K562 (cell line): ENCODE results near the gene R3HDM2. TPM values are rescaled to one million over a fixed set of nuclear protein-coding genes. Genes with fewer than 3 reads are reported as not detected.

Experiments
- ASH1L ChIP-seq: fragments of 450-650 bp; IDR thresholded peaks from 2 replicates; pipeline ENCODE4 v1.6.1; 2018; ENCODE audit warnings: borderline replicate concordance, mild to moderate bottlenecking, low read depth; ENCODE audit not compliant: partially characterized antibody
- ATF7 ChIP-seq: fragments of 450-650 bp; IDR thresholded peaks from 2 replicates; pipeline ENCODE4 v1.7.1; 2014; ENCODE audit warnings: mild to moderate bottlenecking, moderate library complexity
- CBX2 ChIP-seq: fragments of 200-600 bp; sonication (generic); IDR thresholded peaks from one replicate; pipeline ENCODE4 v1.6.1; 2012; ENCODE audit warnings: mild to moderate bottlenecking, low read length, inconsistent platforms; ENCODE audit not compliant: insufficient read depth, poor library complexity, severe bottlenecking
- CBX5 ChIP-seq: IDR thresholded peaks from 2 replicates; pipeline ENCODE4 v1.6.1; 2014; ENCODE audit warnings: low read depth, borderline replicate concordance
- CSDE1 ChIP-seq, 2 experiments: fragments of 450-650 bp; IDR thresholded peaks; 2 replicates each; pipeline ENCODE4 v1.6.1; 2016; ENCODE audit warnings: mild to moderate bottlenecking in 1 of 2
- FOXJ2 ChIP-seq: fragments of 200-800 bp; sonication (Bioruptor generic); IDR thresholded peaks from 2 replicates; pipeline ENCODE4 v1.6.1; 2016; ENCODE audit warnings: missing genetic modification characterization, missing compliant biosample characterization
- FOXM1 ChIP-seq, 2 experiments: fragments of 450-650 bp in 1 of 2; sonication (generic) in 1 of 2; formaldehyde crosslinking in 1 of 2; IDR thresholded peaks; 2 replicates each; pipeline versions ENCODE4 v1.6.1 to v1.9.0; 2017 to 2022; ENCODE audit warnings: low read depth in 2 of 2, mild to moderate bottlenecking in 2 of 2, missing genetic modification reagents in 1 of 2, moderate library complexity in 1 of 2
- MCM5 ChIP-seq: fragments of 450-650 bp; IDR thresholded peaks from 2 replicates; pipeline ENCODE4 v1.6.1; 2016; ENCODE audit warnings: low read depth
- MIER1 ChIP-seq: fragments of 450-650 bp; IDR thresholded peaks from 2 replicates; pipeline ENCODE4 v1.6.1; 2016; ENCODE audit warnings: antibody characterized with exemption, mild to moderate bottlenecking, low read depth
- NBN ChIP-seq: fragments of 450-650 bp; IDR thresholded peaks from 2 replicates; pipeline ENCODE4 v1.6.1; 2016; ENCODE audit warnings: low read depth, mild to moderate bottlenecking
- NONO ChIP-seq, 2 experiments: fragments of 200-400 bp in 1 of 2; fragments of 450-650 bp in 1 of 2; formaldehyde crosslinking in 1 of 2; IDR thresholded peaks; 2 replicates each; pipeline ENCODE4 v1.6.1; 2017; ENCODE audit warnings: low read depth in 2 of 2, mild to moderate bottlenecking in 2 of 2, moderate library complexity in 2 of 2, low read length in 1 of 2
- PCBP1 ChIP-seq: fragments of 200-400 bp; formaldehyde crosslinking; IDR thresholded peaks from 2 replicates; pipeline ENCODE4 v1.6.1; 2018; ENCODE audit warnings: mild to moderate bottlenecking, low read depth, low read length; ENCODE audit not compliant: poor library complexity, severe bottlenecking
- XRCC4 ChIP-seq: IDR thresholded peaks from one replicate; pipeline ENCODE4 v1.6.1; 2011; ENCODE audit not compliant: insufficient read depth, insufficient read length; ENCODE audit errors: extremely low read depth
- ZNF561 ChIP-seq: fragments of 450-650 bp; formaldehyde crosslinking; conservative IDR thresholded peaks from 2 replicates; pipeline ENCODE4 v1.4.0; 2020; ENCODE audit warnings: mild to moderate bottlenecking, moderate library complexity
- ZNF589 ChIP-seq: fragments of 200-800 bp; sonication (Bioruptor generic); IDR thresholded peaks from 2 replicates; pipeline ENCODE4 v1.6.1; 2016; ENCODE audit warnings: low read depth, missing genetic modification characterization, missing compliant biosample characterization
- ZNF707 ChIP-seq: fragments of 250-450 bp; sonication (Bioruptor Pico); conservative IDR thresholded peaks from 2 replicates; pipeline ENCODE4 v1.8.0; 2022; ENCODE audit warnings: inconsistent platforms, mild to moderate bottlenecking, moderate library complexity
- polyA plus RNA-seq, 8 experiments: library from polyadenylated mRNA; depleted of rRNA in 4 of 8; stranded (reverse) in 5 of 8; unstranded in 3 of 8; fragments of >200 nt; fragmentation: Nextera tagmentation in 2 of 8; fragmentation: Illumina TruSeq in 1 of 8; extraction: Ambion mirVana in 2 of 8; extraction: Trizol in 1 of 8; gene quantifications; 2 replicates each; pipeline versions ENCODE4 v1.2.1 to v1.2.3, GENCODE V29; 2011 to 2014; ENCODE audit warnings: inconsistent platforms in 1 of 8, missing spikeins in 1 of 8
- total RNA-seq, 7 experiments: library from RNA; depleted of rRNA in 6 of 7; stranded (reverse); fragments of >200 nt in 6 of 7; fragmentation: Illumina TruSeq in 2 of 7; extraction: Trizol in 2 of 7; gene quantifications; 2 replicates each; pipeline versions ENCODE4 v1.2.1 to v1.2.3, GENCODE V29; 2011 to 2021; ENCODE audit warnings: low replicate concordance in 1 of 7
- TF ChIP-seq, protein P1 (sequence below): fragments of 150-350 bp; IDR thresholded peaks from 2 replicates; pipeline ENCODE4 v1.6.1; 2014; ENCODE audit warnings: low read depth, mild to moderate bottlenecking, low read length, borderline replicate concordance
- TF ChIP-seq, protein P2 (sequence below): fragments of 450-650 bp; formaldehyde crosslinking; IDR thresholded peaks from 2 replicates; pipeline ENCODE4 v1.4.0; 2020; ENCODE audit warnings: mild to moderate bottlenecking, moderate library complexity
- TF ChIP-seq, protein P3 (sequence below), 2 experiments: fragments of 450-650 bp in 1 of 2; IDR thresholded peaks; 2 replicates each; pipeline ENCODE4 v1.6.1; 2011 to 2017; ENCODE audit warnings: low read depth in 2 of 2, antibody characterized with exemption in 1 of 2, borderline replicate concordance in 1 of 2, low read length in 1 of 2, mild to moderate bottlenecking in 1 of 2, mixed read lengths in 1 of 2; ENCODE audit not compliant: control insufficient read depth in 1 of 2

R3HDM2 gene
- total and polyA plus RNA-seq, 9 of the 15 experiments (the other 6 are each of a cell fraction or from before 2014, with no cell fraction given) = 3.3 to 18.8 (median 9.0) TPM

GRCh38 chr12:57430931-57431566, at the start of gene R3HDM2 (continued):
- TF ChIP-seq, protein P1, sequence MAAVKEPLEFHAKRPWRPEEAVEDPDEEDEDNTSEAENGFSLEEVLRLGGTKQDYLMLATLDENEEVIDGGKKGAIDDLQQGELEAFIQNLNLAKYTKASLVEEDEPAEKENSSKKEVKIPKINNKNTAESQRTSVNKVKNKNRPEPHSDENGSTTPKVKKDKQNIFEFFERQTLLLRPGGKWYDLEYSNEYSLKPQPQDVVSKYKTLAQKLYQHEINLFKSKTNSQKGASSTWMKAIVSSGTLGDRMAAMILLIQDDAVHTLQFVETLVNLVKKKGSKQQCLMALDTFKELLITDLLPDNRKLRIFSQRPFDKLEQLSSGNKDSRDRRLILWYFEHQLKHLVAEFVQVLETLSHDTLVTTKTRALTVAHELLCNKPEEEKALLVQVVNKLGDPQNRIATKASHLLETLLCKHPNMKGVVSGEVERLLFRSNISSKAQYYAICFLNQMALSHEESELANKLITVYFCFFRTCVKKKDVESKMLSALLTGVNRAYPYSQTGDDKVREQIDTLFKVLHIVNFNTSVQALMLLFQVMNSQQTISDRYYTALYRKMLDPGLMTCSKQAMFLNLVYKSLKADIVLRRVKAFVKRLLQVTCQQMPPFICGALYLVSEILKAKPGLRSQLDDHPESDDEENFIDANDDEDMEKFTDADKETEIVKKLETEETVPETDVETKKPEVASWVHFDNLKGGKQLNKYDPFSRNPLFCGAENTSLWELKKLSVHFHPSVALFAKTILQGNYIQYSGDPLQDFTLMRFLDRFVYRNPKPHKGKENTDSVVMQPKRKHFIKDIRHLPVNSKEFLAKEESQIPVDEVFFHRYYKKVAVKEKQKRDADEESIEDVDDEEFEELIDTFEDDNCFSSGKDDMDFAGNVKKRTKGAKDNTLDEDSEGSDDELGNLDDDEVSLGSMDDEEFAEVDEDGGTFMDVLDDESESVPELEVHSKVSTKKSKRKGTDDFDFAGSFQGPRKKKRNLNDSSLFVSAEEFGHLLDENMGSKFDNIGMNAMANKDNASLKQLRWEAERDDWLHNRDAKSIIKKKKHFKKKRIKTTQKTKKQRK = no peak
- peak; percentile 94 for TF ChIP-seq ATF7
- TF ChIP-seq, protein P2, sequence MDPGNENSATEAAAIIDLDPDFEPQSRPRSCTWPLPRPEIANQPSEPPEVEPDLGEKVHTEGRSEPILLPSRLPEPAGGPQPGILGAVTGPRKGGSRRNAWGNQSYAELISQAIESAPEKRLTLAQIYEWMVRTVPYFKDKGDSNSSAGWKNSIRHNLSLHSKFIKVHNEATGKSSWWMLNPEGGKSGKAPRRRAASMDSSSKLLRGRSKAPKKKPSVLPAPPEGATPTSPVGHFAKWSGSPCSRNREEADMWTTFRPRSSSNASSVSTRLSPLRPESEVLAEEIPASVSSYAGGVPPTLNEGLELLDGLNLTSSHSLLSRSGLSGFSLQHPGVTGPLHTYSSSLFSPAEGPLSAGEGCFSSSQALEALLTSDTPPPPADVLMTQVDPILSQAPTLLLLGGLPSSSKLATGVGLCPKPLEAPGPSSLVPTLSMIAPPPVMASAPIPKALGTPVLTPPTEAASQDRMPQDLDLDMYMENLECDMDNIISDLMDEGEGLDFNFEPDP (CRISPR knock-in tag) = no peak
- TF ChIP-seq PCBP1 = peak; percentile 96
- no peak for TF ChIP-seq CSDE1 (IDR thresholded peaks at IDR 0.05)
- 0 out of 2 replicates have a peak, but pooled peaks have one; percentile 68 for TF ChIP-seq NBN
- no peak for TF ChIP-seq FOXJ2 (tag)
- TF ChIP-seq ZNF707 (CRISPR knock-in tag) = no peak
- TF ChIP-seq, protein P3, sequence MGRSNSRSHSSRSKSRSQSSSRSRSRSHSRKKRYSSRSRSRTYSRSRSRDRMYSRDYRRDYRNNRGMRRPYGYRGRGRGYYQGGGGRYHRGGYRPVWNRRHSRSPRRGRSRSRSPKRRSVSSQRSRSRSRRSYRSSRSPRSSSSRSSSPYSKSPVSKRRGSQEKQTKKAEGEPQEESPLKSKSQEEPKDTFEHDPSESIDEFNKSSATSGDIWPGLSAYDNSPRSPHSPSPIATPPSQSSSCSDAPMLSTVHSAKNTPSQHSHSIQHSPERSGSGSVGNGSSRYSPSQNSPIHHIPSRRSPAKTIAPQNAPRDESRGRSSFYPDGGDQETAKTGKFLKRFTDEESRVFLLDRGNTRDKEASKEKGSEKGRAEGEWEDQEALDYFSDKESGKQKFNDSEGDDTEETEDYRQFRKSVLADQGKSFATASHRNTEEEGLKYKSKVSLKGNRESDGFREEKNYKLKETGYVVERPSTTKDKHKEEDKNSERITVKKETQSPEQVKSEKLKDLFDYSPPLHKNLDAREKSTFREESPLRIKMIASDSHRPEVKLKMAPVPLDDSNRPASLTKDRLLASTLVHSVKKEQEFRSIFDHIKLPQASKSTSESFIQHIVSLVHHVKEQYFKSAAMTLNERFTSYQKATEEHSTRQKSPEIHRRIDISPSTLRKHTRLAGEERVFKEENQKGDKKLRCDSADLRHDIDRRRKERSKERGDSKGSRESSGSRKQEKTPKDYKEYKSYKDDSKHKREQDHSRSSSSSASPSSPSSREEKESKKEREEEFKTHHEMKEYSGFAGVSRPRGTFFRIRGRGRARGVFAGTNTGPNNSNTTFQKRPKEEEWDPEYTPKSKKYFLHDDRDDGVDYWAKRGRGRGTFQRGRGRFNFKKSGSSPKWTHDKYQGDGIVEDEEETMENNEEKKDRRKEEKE (IDR thresholded peaks at IDR 0.05; ENCODE audit: borderline replicate concordance in 1 of 2, control insufficient read depth in 1 of 2, low read depth in 2 of 2, low read length in 1 of 2) = 0 out of 4 replicates have a peak, but pooled peaks of 1 of the 2 experiments have one; percentile 46
- peak; percentile 57; the same call in 1 of the 2 replicates for TF ChIP-seq ZNF589 (CRISPR knock-in tag)
- TF ChIP-seq MCM5 = no peak
- no peak for TF ChIP-seq ASH1L
- no peak for TF ChIP-seq NONO (IDR thresholded peaks at IDR 0.05; ENCODE audit: low read depth in 2 of 2, low read length in 1 of 2)
- TF ChIP-seq MIER1 = no peak
- no peak for TF ChIP-seq CBX5
- TF ChIP-seq XRCC4 = no peak
- TF ChIP-seq FOXM1 (IDR thresholded peaks at IDR 0.05; ENCODE audit: low read depth) = no peak
- 0 out of 2 replicates have a peak, but pooled peaks have one; percentile 49 for TF ChIP-seq FOXM1 (CRISPR knock-in tag; IDR thresholded peaks at IDR 0.05; ENCODE audit: low read depth)
- TF ChIP-seq CBX2 = no peak
- TF ChIP-seq ZNF561 = no peak
